Upper lobe of left lung (tissue), 6 donors: ENCODE measurements around the gene PSMB3. TPM values are rescaled to one million over a fixed set of nuclear protein-coding genes. Genes with fewer than 3 reads are reported as not detected.
A peak's percentile ranks its signal among the peaks of the same experiment; 100 is the strongest.
"Not testable (repeated sequence)": the region's sequence is repeated elsewhere in the genome, so short reads cannot be mapped to it uniquely, and the experiment has no call there.

Experiments
- ATAC-seq, 2 donors: fragments of 200-7000 bp; cut with Tn5 transposase; one replicate each; pipeline ENCODE4 v1.9.1; 2022; ENCODE audit warnings: mild to moderate bottlenecking in 2 of 2, moderate library complexity in 2 of 2; ENCODE audit not compliant: low FRiP score in 2 of 2
- DNase-seq, 2 donors: peaks; one replicate each; pipeline ENCODE4 v3.0.0-alpha.2; 2019 to 2020
- H3K27ac ChIP-seq, 4 donors: fragments of 200-600 bp; sonication (generic); one replicate each; pipeline ENCODE4 v1.5.1; 2016 to 2019
- H3K27me3 ChIP-seq, 4 donors: fragments of 200-600 bp; sonication (generic); one replicate each; pipeline ENCODE4 v1.5.1; 2017 to 2019
- H3K36me3 ChIP-seq, 4 donors: fragments of 200-600 bp; sonication (generic); one replicate each; pipeline ENCODE4 v1.5.1; 2016 to 2019
- H3K4me1 ChIP-seq, 4 donors: fragments of 200-600 bp; sonication (generic); one replicate each; pipeline ENCODE4 v1.5.1; 2018 to 2019
- H3K4me3 ChIP-seq, 4 donors: fragments of 200-600 bp; sonication (generic); one replicate each; pipeline ENCODE4 v1.5.1; 2017 to 2019; ENCODE audit warnings: mild to moderate bottlenecking in 2 of 4, moderate library complexity in 1 of 4
- H3K9me3 ChIP-seq, 4 donors: fragments of 200-600 bp; sonication (generic); one replicate each; pipeline ENCODE4 v1.5.1; 2018 to 2019
- CTCF ChIP-seq, 6 experiments: fragments of 450-650 bp in 4 of 6; fragments of 200-600 bp in 2 of 6; sonication (generic) in 2 of 6; IDR thresholded peaks; one replicate each; pipeline ENCODE4 v1.5.1; 2016 to 2019; ENCODE audit warnings: antibody characterized with exemption in 6 of 6
- EP300 ChIP-seq, 4 donors: sonication (generic); formaldehyde crosslinking; IDR thresholded peaks; one replicate each; pipeline ENCODE4 v1.5.1; 2017; ENCODE audit warnings: antibody characterized with exemption in 4 of 4, control low read depth in 2 of 4
- POLR2A ChIP-seq, 4 donors: fragments of 450-650 bp; IDR thresholded peaks; one replicate each; pipeline ENCODE4 v1.5.1; 2016 to 2017; ENCODE audit warnings: antibody characterized with exemption in 4 of 4, mild to moderate bottlenecking in 2 of 4
- POLR2AphosphoS5 ChIP-seq, 2 donors: sonication (generic); formaldehyde crosslinking; IDR thresholded peaks; one replicate each; pipeline ENCODE4 v1.5.1; 2017; ENCODE audit warnings: antibody characterized with exemption in 2 of 2
- WGBS, 2 donors: methylation state at CpG; one replicate each; pipeline ENCODE4 v1.1.5; 2017 to 2018; 5-methylcytosine and 5-hydroxymethylcytosine counted together
- total RNA-seq, 6 donors: library from RNA; depleted of rRNA in 4 of 6; stranded (reverse); fragments of >200 nt in 4 of 6; gene quantifications; one replicate each; pipeline versions ENCODE4 v1.1.0 to v1.2.1, GENCODE V29; 2016 to 2021
- donor health status: DM: no; HTN: no; CAD: no; lungs with moderate emphysema.
- donor health status: DM: no; HTN: yes; CAD: no; lungs with severe emphysema.

Gene PSMB3
- total RNA-seq, 6 donors from 2014 or later, result 61.8 to 157 (median 79.2) TPM

GRCh38 chr17:38779965-38780752 lies 27.6 kb downstream of the PSMB3 start:
- no peaks in the 10 kb centered on the region for H3K4me1 ChIP-seq
- no peak overlapping the region for H3K27ac ChIP-seq
- 92 to 93% methylated on average over 23 of the region's 23 CpGs for WGBS, 2 donors
- H3K27me3 ChIP-seq, result no peaks in the 10 kb centered on the region
- H3K4me3 ChIP-seq, result no peak overlapping the region
- ATAC-seq (no peak), DNase-seq (no peak)
- H3K36me3 ChIP-seq, result peaks cover 55 to 100% (median 98%) of the 10 kb centered on the region in 4 donors
- TF ChIP-seq POLR2A (IDR thresholded peaks at IDR 0.05) (no peak), POLR2AphosphoS5 (IDR thresholded peaks at IDR 0.05) (no peak), CTCF (IDR thresholded peaks at IDR 0.05) (no peak), EP300 (IDR thresholded peaks at IDR 0.05) (no peak)
- no peaks in the 10 kb centered on the region for H3K9me3 ChIP-seq

- Histone ChIP-seq H3K4me1 (peaks cover 0 to 9% (median 3%) of the 10 kb centered on the region in 4 donors), H3K9me3 (no peaks in the 10 kb centered on the region), H3K4me3 (no peak overlapping the region), H3K27me3 (no peaks in the 10 kb centered on the region), H3K36me3 (peaks cover 39 to 85% (median 83%) of the 10 kb centered on the region in 4 donors), H3K27ac (no peak overlapping the region)
- DNase-seq, result no peak
- TF ChIP-seq POLR2AphosphoS5 (IDR thresholded peaks at IDR 0.05) (no peak), EP300 (IDR thresholded peaks at IDR 0.05) (no peak), CTCF (IDR thresholded peaks at IDR 0.05) (no peak), POLR2A (IDR thresholded peaks at IDR 0.05) (no peak)
- 93 to 95% methylated on average over 3 of the region's 3 CpGs for WGBS, 2 donors
- ATAC-seq, result no peak
These were observed 30.7 kb downstream of the PSMB3 start for GRCh38 chr17:38783227-38783626.

DNA sequence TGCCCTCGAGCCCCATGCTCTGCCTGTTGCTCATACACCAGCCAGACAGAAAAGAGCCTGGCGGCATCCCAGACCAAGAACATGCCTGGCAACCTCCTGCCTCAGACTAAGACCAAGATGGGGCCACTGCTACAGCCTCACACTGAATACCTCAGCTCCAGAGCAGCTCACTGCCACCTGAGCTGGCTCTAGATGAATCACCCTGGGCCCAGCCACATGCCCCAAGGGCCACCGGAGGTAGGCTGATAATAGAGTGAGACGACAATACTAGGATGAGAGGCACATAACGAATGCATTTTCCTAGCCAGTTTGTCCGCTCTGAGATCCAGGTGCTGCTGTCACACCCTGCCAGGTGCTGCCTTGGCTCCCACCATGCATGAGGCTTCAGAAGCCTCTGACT lies 33.8 kb downstream of the PSMB3 start:
- no peak for DNase-seq
- no peak for TF ChIP-seq POLR2AphosphoS5 (IDR thresholded peaks at IDR 0.05)
- TF ChIP-seq EP300 (IDR thresholded peaks at IDR 0.05), result no peak
- TF ChIP-seq POLR2A (IDR thresholded peaks at IDR 0.05), result no peak
- TF ChIP-seq CTCF (IDR thresholded peaks at IDR 0.05), result no peak
- no peak overlapping the region for H3K4me3 ChIP-seq
- no peak for ATAC-seq
- no peaks in the 10 kb centered on the region for H3K9me3 ChIP-seq
- peaks cover 0 to 17% (median 13%) of the 10 kb centered on the region in 4 donors for H3K4me1 ChIP-seq
- peaks cover 19 to 54% (median 51%) of the 10 kb centered on the region in 4 donors for H3K36me3 ChIP-seq
- WGBS, 2 donors, result 77 to 82% methylated on average over 5 to 6 of the region's 6 CpGs
- H3K27me3 ChIP-seq, result no peaks in the 10 kb centered on the region
- H3K27ac ChIP-seq, result no peak overlapping the region

- H3K36me3 ChIP-seq, result peaks cover 13 to 41% (median 36%) of the 10 kb centered on the region in 4 donors
- not testable (repeated sequence) for H3K27me3 ChIP-seq, ATAC-seq, H3K9me3 ChIP-seq, H3K4me3 ChIP-seq, DNase-seq, H3K27ac ChIP-seq
- 92 to 97% methylated on average over 4 of the region's 4 CpGs for WGBS, 2 donors
- H3K4me1 ChIP-seq, result peaks cover 0 to 17% (median 13%) of the 10 kb centered on the region in 4 donors
These were observed 35.5 kb downstream of the PSMB3 start for GRCh38 chr17:38787999-38788398.

- WGBS, 2 donors, result 9 to 27% methylated on average over 1 of the region's 1 CpG
- ATAC-seq, result no peak
- Histone ChIP-seq H3K36me3 (peaks cover 9 to 29% (median 25%) of the 10 kb centered on the region in 4 donors), H3K27me3 (no peaks in the 10 kb centered on the region), H3K4me1 (peaks cover 0 to 17% (median 13%) of the 10 kb centered on the region in 4 donors), H3K4me3 (no peak overlapping the region), H3K27ac (peak overlapping the region in 2 of 4 donors; percentile 25 to 27), H3K9me3 (no peaks in the 10 kb centered on the region)
- no peak for DNase-seq
- TF ChIP-seq POLR2AphosphoS5 (IDR thresholded peaks at IDR 0.05), result no peak
- TF ChIP-seq EP300 (IDR thresholded peaks at IDR 0.05), result no peak
- no peak for TF ChIP-seq POLR2A (IDR thresholded peaks at IDR 0.05)
- no peak for TF ChIP-seq CTCF (IDR thresholded peaks at IDR 0.05)
These were observed 36.6 kb downstream of the PSMB3 start for GRCh38 chr17:38789185-38789584.

DNA sequence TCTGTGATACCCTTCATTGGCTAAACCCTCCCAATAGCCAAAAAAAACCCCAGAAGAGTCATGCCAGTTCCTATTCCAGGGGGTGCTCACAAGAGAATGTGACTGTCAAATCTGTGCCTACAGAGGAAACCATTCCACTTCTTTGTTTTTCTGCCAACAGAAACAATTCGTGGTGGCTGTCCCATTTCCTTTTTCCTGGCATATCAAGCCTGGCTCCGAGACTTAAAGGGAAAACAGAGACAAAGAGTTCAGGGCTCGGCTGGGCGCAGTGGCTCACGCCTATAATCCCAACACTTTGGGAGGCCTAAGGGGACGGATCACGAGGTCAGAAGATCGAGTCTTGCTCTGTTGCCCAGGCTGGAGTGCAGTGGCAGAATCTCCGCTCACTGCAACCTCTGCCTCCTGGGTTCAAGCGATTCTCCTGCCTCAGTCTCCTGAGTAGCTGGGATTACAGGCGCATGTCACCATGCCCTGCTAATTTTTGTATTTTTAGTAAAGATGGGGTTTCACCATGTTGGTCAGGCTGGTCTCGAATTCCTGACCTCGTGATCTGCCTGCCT lies 37.7 kb downstream of the PSMB3 start:
- H3K9me3 ChIP-seq, DNase-seq, ATAC-seq, H3K27me3 ChIP-seq, H3K4me3 ChIP-seq: not testable (repeated sequence)
- Histone ChIP-seq H3K27ac (peak overlapping the region in 3 of 4 donors; percentile 32 to 64 (median 60)), H3K36me3 (peaks cover 0 to 19% (median 15%) of the 10 kb centered on the region in 4 donors), H3K4me1 (peaks cover 0 to 17% (median 13%) of the 10 kb centered on the region in 4 donors)
- 68 to 70% methylated on average over 13 of the region's 13 CpGs for WGBS, 2 donors
